ENCODE results near the gene ZBTB7B. TPM values are rescaled to one million over a fixed set of nuclear protein-coding genes. Genes with fewer than 3 reads are reported as not detected.

The ZBTB7B gene
- total RNA-seq, 3 donors from 2014 or later = 45.6 to 82.5 (median 53.4) TPM

DNA sequence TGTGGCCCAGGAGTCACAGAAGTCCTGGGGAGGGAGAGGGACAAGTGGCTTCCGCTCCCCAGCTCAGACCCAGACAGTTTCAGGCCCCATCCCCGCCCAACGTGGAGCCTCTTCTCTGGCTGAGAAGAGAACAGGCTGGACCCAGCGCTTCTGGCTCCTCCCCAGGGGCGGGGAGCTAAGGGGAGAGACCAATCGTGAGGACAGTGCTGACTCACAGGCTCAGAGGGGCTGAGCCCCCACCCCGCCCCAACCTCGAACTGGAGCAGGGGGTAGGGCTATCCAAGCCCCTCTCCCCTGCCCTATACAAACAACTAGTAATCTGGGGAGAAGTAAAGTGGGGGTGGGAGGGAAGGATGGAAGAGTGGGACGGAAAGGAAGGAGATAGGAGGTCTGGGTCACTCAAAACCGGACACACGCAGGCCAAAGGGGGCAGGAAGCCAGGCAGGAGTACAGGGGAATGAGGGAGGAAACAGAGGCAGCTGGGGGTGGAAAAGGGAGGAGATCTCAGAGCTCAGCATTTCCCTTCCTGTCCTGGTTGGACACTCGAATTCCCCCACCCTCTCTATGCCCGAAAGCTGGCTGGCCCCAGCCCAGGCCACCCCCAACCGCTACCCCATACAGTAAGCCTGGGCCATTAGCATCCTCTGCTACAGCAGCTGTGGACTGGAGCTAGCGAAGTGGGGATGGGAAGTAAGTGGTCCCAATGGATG is 31.8 kb upstream of the ZBTB7B start, which contains the start of gene SHC1:
SHC1 (minus strand) TSS at position 117 of the 710 bp plus-strand sequence. CDS start 221 bp downstream, outside the sequence.
- no peaks in the 10 kb centered on the region for H3K36me3 ChIP-seq
- H3K27me3 ChIP-seq = no peaks in the 10 kb centered on the region
- TF ChIP-seq POLR2A (IDR thresholded peaks at IDR 0.05) = peak; percentile 84
- peak; percentile 45 to 78 (median 70) for TF ChIP-seq POLR2AphosphoS5 (IDR thresholded peaks at IDR 0.05)
- TF ChIP-seq, protein P1, sequence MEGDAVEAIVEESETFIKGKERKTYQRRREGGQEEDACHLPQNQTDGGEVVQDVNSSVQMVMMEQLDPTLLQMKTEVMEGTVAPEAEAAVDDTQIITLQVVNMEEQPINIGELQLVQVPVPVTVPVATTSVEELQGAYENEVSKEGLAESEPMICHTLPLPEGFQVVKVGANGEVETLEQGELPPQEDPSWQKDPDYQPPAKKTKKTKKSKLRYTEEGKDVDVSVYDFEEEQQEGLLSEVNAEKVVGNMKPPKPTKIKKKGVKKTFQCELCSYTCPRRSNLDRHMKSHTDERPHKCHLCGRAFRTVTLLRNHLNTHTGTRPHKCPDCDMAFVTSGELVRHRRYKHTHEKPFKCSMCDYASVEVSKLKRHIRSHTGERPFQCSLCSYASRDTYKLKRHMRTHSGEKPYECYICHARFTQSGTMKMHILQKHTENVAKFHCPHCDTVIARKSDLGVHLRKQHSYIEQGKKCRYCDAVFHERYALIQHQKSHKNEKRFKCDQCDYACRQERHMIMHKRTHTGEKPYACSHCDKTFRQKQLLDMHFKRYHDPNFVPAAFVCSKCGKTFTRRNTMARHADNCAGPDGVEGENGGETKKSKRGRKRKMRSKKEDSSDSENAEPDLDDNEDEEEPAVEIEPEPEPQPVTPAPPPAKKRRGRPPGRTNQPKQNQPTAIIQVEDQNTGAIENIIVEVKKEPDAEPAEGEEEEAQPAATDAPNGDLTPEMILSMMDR (IDR thresholded peaks at IDR 0.05) = no peak
- H3K4me1 ChIP-seq = peaks cover 11 to 16% of the 10 kb centered on the region in 2 donors
- peak; percentile 87 to 95 for DNase-seq (ENCODE audit: low spot score in 2 of 2)
- intact Hi-C loops (cut with DNase I; ENCODE audit: low total_unique reads) = no loop called here
- peak within 1 kb of the TSS; percentile 99 to 100 for H3K27ac ChIP-seq
- H3K4me3 ChIP-seq = peak within 1 kb of the TSS; percentile 46 to 76 (median 51)
- H3K9me3 ChIP-seq = no peaks in the 10 kb centered on the region

DNA sequence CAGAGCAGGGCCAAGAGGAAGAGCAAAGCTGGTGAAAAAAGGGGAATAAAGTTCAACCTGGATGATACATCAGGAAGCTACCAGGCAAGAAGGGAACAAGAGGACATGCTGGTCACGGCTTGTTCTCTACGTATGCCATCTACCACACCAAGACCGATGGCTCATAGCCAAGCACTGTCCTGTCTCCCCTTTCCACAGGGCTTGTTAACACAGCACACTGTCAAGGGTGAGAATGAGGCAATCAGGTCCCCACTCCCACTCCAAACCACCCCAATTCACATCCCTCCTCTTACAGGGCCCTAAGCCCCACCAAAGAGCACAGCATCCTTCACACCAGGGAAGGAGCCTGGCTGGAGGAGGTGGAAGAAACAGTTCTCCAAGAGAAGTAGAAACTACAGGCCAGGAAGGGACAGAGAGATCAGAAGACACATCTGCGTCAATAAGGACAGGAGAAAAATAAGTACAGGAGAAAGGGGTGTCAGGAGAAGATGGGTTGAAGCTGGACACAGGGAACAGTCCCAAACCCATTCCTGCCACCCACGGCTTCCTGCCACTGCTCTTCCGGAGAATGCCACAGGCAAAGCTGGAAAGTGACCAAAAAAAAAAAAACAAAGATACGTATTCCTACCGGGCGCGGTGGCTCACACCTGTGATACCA is 31.1 kb upstream of the ZBTB7B start:
- no peaks in the 10 kb centered on the region for H3K27me3 ChIP-seq
- peaks cover 14 to 22% of the 10 kb centered on the region in 2 donors for H3K4me1 ChIP-seq
- no peaks in the 10 kb centered on the region for H3K36me3 ChIP-seq
- no peaks in the 10 kb centered on the region for H3K9me3 ChIP-seq
- TF ChIP-seq POLR2AphosphoS5 (IDR thresholded peaks at IDR 0.05) = peak in 2 of 3 donors; percentile 9 to 39
- TF ChIP-seq POLR2A (IDR thresholded peaks at IDR 0.05) = no peak
- H3K27ac ChIP-seq = peak overlapping the region; percentile 99 to 100
- intact Hi-C loops (cut with DNase I; ENCODE audit: low total_unique reads) = no loop called here
- peak in 1 of 2 donors; percentile 83 for DNase-seq (ENCODE audit: low spot score in 2 of 2)
- peak overlapping the region; percentile 46 to 76 (median 51) for H3K4me3 ChIP-seq

DNA sequence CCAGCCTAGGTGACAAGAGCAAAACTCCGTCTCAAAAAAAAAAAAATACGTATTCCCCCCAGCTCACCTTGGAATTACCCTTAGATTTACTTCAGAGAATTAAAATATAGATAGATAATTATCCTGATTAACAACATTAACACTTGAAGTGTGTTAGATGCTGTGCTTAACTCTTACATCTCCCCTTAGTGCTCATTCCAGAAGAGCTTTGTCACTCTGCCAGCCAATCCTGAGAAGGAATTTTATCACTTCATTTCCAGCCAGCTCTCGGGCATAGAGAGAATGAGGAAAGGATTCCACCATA is 30.4 kb upstream of the ZBTB7B start:
- Histone ChIP-seq H3K27me3 (no peaks in the 10 kb centered on the region), H3K36me3 (no peaks in the 10 kb centered on the region), H3K4me3 (peak overlapping the region in 2 of 3 donors; percentile 76), H3K4me1 (peaks cover 14 to 26% of the 10 kb centered on the region in 2 donors), H3K27ac (peak overlapping the region; percentile 99 to 100), H3K9me3 (no peaks in the 10 kb centered on the region)
- no peak for DNase-seq (ENCODE audit: low spot score in 2 of 2)
- intact Hi-C loops (cut with DNase I; ENCODE audit: low total_unique reads) = no loop called here
- no peak for TF ChIP-seq POLR2A (IDR thresholded peaks at IDR 0.05)
- TF ChIP-seq POLR2AphosphoS5 (IDR thresholded peaks at IDR 0.05) = no peak
- TF ChIP-seq, protein P1 (IDR thresholded peaks at IDR 0.05) = no peak

DNA sequence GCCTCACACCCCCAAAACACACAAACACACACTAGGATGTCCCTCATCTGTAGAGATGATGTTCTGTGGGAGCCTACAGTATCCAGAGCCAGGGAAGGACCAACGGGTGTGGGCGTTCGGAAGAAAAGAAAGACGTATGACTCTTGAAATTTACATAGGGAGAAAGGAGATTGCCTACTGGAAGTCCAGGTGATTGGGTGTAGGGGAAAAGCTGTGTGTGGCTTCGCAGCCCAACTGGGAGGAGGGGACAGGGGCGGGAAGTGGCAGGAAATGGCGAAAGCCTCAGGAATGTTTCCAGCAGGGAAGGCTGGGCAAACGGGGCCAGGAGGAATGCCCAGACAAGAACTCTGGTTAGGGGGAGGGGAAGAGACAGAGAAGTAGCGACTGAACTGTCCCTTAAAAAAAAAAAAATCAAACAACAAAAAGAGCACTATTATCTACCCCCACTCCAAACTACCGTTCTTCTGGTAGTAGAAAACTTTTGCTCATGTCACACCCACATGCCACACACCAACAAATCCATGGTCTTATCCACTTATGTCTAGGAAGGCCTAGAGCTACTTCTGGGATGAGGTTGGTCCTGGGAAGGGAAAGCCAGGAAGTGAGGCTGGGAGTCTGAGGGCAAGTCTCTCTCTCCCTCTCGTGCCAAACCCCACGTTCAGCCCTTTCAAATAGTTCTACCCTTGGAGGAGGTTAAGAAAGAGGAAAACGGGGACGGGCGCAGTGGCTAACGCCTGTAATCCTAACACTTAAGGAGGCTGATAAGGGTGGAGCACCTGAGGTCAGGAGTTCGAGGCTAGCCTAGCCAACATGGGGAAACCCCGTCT is 29.9 kb upstream of the ZBTB7B start:
- peaks cover 14 to 26% of the 10 kb centered on the region in 2 donors for H3K4me1 ChIP-seq
- intact Hi-C loops (cut with DNase I; ENCODE audit: low total_unique reads) = no loop called here
- no peaks in the 10 kb centered on the region for H3K9me3 ChIP-seq
- peak; percentile 70 to 91 for DNase-seq (ENCODE audit: low spot score in 2 of 2)
- H3K36me3 ChIP-seq = no peaks in the 10 kb centered on the region
- H3K27me3 ChIP-seq = no peaks in the 10 kb centered on the region
- TF ChIP-seq, protein P1 (IDR thresholded peaks at IDR 0.05) = no peak
- TF ChIP-seq POLR2AphosphoS5 (IDR thresholded peaks at IDR 0.05) (peak; percentile 56 to 91 (median 66)), POLR2A (IDR thresholded peaks at IDR 0.05) (peak; percentile 17)
- peak overlapping the region; percentile 57 to 76 (median 76) for H3K4me3 ChIP-seq
- H3K27ac ChIP-seq = peak overlapping the region; percentile 99 to 100

DNA sequence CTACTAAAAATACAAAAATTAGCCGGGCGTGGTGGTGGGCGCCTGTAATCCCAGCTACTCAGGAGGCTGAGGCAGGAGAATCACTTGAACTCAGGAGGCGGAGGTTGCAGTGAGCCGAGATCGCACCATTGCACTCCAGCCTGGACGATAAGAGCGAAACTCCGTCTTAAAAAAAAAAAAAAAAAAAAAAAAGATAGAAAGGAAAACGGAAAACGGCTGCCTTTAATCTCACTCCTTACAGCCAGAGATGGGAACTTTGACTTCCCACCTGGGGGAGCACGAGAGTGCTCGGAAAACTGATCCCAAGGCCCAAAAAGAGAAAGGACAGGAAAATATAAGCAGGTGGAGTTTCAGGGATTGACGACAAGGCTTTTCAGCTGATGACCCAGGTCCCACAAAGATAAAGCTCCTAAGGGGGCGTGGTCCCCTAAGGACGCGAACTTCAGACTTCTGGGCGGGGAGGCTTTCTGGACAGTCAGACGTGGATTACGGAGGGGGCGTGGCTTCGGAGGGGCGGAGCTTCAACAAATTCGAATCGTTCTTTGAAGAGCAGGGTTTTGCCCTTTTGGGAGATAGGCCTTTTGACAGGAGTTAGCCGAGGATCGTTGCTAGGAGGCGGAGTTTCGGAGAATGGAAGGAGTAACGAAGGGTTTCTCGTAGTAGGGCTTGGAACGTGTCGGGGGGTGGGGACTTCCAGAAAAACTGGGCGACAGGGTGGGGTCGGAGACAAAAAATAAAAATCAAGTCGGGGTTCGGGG is 29.1 kb upstream of the ZBTB7B start:
- TF ChIP-seq POLR2A (IDR thresholded peaks at IDR 0.05) (peak; percentile 38), POLR2AphosphoS5 (IDR thresholded peaks at IDR 0.05) (peak in 2 of 3 donors; percentile 5 to 37)
- TF ChIP-seq, protein P1 (IDR thresholded peaks at IDR 0.05) = peak in 1 of 3 donors; percentile 44
- DNase-seq (ENCODE audit: low spot score in 2 of 2) = peak; percentile 97 to 99
- peaks cover 14 to 26% of the 10 kb centered on the region in 2 donors for H3K4me1 ChIP-seq
- peak overlapping the region; percentile 99 to 100 for H3K27ac ChIP-seq
- H3K36me3 ChIP-seq = no peaks in the 10 kb centered on the region
- no peaks in the 10 kb centered on the region for H3K27me3 ChIP-seq
- intact Hi-C loops (cut with DNase I; ENCODE audit: low total_unique reads) = no loop called here
- H3K4me3 ChIP-seq = peak overlapping the region; percentile 57 to 76 (median 76)
- H3K9me3 ChIP-seq = no peaks in the 10 kb centered on the region
